Colonic mucosa (tissue), 4 donors: ENCODE measurements around the gene CD274. TPM values are rescaled to one million over a fixed set of nuclear protein-coding genes. Genes with fewer than 3 reads are reported as not detected.
"Not testable (repeated sequence)": the region's sequence is repeated elsewhere in the genome, so short reads cannot be mapped to it uniquely, and the experiment has no call there.

Experiments
- DNase-seq: peaks from one replicate; pipeline ENCODE4 v3.0.0-alpha.2; 2020
- H3K27ac ChIP-seq: fragments of 200-600 bp; one replicate; pipeline ENCODE4 v1.8.0; 2021
- H3K27me3 ChIP-seq: fragments of 200-600 bp; one replicate; pipeline ENCODE4 v1.8.0; 2021
- H3K36me3 ChIP-seq: fragments of 200-600 bp; one replicate; pipeline ENCODE4 v1.8.0; 2021
- H3K4me1 ChIP-seq: fragments of 200-600 bp; one replicate; pipeline ENCODE4 v1.8.0; 2021; ENCODE audit warnings: mild to moderate bottlenecking
- H3K4me3 ChIP-seq: fragments of 200-600 bp; one replicate; pipeline ENCODE4 v1.8.0; 2021
- H3K9ac ChIP-seq, 2 donors: one replicate each; pipeline ENCODE4 v1.7.0; 2013; ENCODE audit warnings: control low read depth in 2 of 2, low read depth in 2 of 2, low read length in 2 of 2
- H3K9me3 ChIP-seq: fragments of 200-600 bp; one replicate; pipeline ENCODE4 v1.8.0; 2021
- intact Hi-C: fragments of 100-400 bp; cut with DNase I; formaldehyde crosslinking; loops from one replicate; pipeline ENCODE4 v1.14.1; 2022
- total RNA-seq, 2 donors: library from RNA; stranded (reverse); fragmentation: NEBNext Ultra II Directional in 1 of 2; extraction: Animal tissue kit (Norgen Biotek cat#: 25700) in 1 of 2; gene quantifications; one replicate each; pipeline ENCODE4 v1.2.1, GENCODE V29; 2021
- TF ChIP-seq, protein P1 (sequence below): fragments of 200-600 bp; IDR thresholded peaks from one replicate; pipeline ENCODE4 v1.8.0; 2022; ENCODE audit warnings: antibody characterized with exemption, mild to moderate bottlenecking
- donor health status: healthy.
- donor health status: DM: no; HTN: no; CAD: no.
- donor health status: DM: no; HTN: no; CAD: no.

CD274 gene
- total RNA-seq, 2 donors from 2014 or later, result 1.6 to 2.0 TPM

DNA sequence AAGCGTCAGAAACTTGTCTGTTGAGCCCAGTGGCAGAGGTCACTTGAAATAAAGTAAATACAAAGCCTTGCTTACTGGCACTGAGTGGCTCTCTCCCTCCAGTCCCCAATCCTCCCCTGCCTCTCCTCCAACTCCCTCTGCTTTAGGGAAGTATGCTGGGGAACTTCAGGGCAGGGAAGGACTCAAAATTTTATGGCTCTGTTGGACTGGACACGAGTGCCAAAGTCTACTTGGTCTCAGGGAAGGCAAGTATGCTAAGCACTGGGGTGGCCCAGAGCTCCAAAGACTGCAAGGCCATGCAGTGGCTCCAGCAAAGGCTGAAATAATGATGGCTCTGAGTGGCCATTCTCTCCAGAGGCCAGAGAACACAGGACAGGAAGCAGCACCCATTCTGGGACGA lies 22.2 kb upstream of the CD274 start:
- TF ChIP-seq, protein P1, sequence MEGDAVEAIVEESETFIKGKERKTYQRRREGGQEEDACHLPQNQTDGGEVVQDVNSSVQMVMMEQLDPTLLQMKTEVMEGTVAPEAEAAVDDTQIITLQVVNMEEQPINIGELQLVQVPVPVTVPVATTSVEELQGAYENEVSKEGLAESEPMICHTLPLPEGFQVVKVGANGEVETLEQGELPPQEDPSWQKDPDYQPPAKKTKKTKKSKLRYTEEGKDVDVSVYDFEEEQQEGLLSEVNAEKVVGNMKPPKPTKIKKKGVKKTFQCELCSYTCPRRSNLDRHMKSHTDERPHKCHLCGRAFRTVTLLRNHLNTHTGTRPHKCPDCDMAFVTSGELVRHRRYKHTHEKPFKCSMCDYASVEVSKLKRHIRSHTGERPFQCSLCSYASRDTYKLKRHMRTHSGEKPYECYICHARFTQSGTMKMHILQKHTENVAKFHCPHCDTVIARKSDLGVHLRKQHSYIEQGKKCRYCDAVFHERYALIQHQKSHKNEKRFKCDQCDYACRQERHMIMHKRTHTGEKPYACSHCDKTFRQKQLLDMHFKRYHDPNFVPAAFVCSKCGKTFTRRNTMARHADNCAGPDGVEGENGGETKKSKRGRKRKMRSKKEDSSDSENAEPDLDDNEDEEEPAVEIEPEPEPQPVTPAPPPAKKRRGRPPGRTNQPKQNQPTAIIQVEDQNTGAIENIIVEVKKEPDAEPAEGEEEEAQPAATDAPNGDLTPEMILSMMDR, result no peak
- no peak overlapping the region for H3K4me3 ChIP-seq
- no peaks in the 10 kb centered on the region for H3K36me3 ChIP-seq
- no peak for DNase-seq
- no peak overlapping the region for H3K27ac ChIP-seq
- intact Hi-C loops, result loop anchor here (5.0 to 10.0 kb wide), 2 partner anchors 241 to 443 kb away; partner anchors contain the start of genes INSL6 and JAK2
- H3K27me3 ChIP-seq, result no peaks in the 10 kb centered on the region
- H3K9me3 ChIP-seq, result no peaks in the 10 kb centered on the region
- H3K4me1 ChIP-seq, result no peaks in the 10 kb centered on the region
- H3K9ac ChIP-seq, result no peak overlapping the region

DNA sequence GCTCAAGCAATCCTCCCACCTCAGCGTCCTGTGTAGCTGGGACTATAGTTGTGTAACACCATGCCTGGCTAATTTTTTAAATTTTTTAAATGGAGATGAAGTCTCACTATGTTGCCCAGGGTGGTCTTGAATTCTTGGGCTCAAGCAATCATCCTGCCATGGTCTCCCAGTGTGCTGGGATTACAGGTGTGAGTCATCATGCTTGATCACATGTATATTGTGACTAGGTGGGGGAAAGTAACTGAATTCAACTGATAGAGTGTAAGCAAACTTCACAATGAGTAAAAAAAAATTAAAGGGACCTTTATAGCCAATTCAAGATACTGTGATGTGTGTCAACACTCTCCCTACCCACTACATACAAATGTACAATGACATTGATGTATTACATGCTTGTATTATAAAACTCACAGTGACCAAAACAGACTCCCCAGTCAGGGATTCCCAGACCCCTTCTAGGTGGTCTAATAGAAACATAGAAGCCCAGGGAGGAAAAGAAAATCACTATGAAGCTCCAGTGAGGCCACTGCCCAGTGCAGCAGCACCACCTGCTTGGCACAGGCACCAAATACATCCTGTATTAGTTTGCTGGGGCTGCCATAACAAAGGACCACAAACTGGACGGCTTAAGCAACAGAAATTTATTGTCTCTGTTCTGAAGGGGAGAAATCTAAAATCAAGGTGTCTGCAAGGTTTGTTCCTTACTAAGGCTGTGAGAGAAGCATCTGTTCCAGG lies 21.4 kb upstream of the CD274 start:
- Histone ChIP-seq H3K4me1 (no peaks in the 10 kb centered on the region), H3K9me3 (no peaks in the 10 kb centered on the region), H3K36me3 (no peaks in the 10 kb centered on the region), H3K4me3 (no peak overlapping the region), H3K9ac (no peak overlapping the region), H3K27me3 (no peaks in the 10 kb centered on the region), H3K27ac (no peak overlapping the region)
- DNase-seq, result no peak
- TF ChIP-seq, protein P1, result no peak
- intact Hi-C loops, result loop anchor here (5.0 to 10.0 kb wide), 2 partner anchors 242 to 444 kb away; partner anchors contain the start of genes INSL6 and JAK2

DNA sequence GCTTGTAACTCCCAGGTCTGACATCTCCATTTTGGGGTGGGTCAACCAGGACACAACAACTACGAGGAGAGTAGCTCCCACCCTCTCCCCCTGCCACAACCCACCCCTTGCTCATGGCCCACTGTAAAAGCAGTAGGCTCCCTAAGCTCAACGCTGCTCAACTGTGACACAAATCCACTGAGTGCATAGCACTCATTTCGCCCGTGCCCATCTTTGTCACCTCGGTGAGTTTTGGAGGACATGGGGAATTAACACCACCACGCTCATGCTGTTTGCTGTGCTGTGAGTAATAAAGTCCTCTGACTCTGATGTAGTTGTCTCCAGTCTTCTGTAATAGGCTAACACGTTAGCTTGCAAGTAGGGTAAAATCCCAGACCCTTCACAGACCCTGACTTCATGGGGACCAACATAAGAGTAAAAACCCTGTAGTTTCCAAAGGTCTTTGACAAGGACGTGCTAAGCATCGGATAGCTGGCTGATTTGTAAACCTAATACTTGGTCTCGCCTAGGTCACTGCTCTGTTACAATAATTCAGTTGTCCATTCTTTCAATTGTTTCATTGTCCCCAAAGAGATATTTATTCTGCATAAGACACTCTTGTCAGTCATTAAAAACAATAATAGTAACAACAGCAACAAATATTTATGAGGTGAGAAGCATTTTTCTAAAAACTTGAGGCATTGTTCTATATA lies 20.3 kb upstream of the CD274 start:
- Histone ChIP-seq H3K27ac (no peak overlapping the region), H3K9ac (no peak overlapping the region), H3K27me3 (no peaks in the 10 kb centered on the region), H3K4me3 (no peak overlapping the region), H3K4me1 (no peaks in the 10 kb centered on the region), H3K9me3 (no peaks in the 10 kb centered on the region), H3K36me3 (no peaks in the 10 kb centered on the region)
- no peak for DNase-seq
- intact Hi-C loops, result loop anchor here (5.0 to 10.0 kb wide), 2 partner anchors 243 to 445 kb away; partner anchors contain the start of genes INSL6 and JAK2
- TF ChIP-seq, protein P1, result no peak

DNA sequence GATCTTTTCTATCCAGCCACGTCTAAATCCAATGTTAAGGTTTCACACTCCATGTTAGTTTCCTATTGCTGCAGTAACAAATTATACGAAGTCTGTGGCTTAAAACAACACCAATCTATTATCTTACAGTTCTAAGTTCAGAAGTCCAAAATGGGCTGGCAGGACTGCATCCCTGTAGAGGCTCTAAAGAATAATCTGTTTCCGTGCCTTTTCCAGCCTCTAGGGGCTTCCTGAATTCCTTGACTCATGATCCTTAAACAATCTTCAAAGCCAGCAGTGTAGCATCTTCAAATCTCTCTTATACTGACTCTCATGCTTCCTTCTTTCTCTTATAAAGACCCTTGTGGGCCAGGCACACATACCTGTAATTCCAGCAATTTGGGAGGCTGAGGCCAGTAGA lies 19.4 kb upstream of the CD274 start:
- TF ChIP-seq, protein P1, result no peak
- H3K4me1 ChIP-seq, result no peaks in the 10 kb centered on the region
- H3K4me3 ChIP-seq, result no peak overlapping the region
- H3K9me3 ChIP-seq, result no peaks in the 10 kb centered on the region
- H3K36me3 ChIP-seq, result no peaks in the 10 kb centered on the region
- DNase-seq, result no peak
- no peaks in the 10 kb centered on the region for H3K27me3 ChIP-seq
- H3K9ac ChIP-seq, result no peak overlapping the region
- intact Hi-C loops, result no loop called here
- no peak overlapping the region for H3K27ac ChIP-seq

DNA sequence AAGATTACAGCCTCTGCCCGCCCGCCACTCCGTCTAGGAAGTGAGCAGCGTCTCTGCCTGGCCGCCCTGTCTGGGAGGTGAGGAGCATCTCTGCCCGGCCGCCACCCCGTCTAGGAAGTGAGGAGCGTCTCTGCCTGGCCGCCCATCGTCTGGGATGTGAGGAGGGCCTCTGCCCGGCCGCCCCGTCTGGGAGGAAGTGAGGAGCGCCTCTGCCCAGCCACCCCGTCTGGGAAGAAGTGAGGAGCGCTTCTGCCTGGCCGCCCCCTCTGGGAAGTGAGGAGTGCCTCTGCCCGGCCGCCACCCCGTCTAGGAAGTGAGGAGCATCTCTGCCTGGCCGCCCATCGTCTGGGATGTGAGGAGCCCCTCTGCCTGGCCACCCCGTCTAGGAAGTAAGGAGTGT lies 17.5 kb upstream of the CD274 start:
- intact Hi-C loops, H3K27me3 ChIP-seq, DNase-seq, H3K4me3 ChIP-seq, H3K27ac ChIP-seq, H3K36me3 ChIP-seq, H3K9ac ChIP-seq, H3K4me1 ChIP-seq, H3K9me3 ChIP-seq: not testable (repeated sequence)

DNA sequence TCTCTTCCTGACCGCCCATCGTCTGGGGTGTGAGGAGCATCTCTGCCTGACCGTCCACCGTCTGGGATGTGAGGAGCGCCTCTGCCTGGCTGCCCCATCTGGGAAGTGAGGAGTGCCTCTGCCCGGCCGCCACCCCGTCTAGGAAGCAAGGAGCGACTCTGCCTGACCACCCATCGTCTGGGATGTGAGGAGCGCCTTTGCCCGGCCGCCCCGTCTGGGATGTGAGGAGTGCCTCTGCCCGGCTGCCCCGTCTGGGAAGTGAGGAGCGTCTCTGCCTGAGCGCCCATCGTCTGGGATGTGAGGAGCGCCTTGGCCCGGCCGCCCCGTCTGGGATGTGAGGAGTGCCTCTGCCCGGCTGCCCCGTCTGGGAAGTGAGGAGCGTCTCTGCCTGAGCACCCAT lies 17.0 kb upstream of the CD274 start:
- H3K9ac ChIP-seq, H3K36me3 ChIP-seq, H3K4me1 ChIP-seq, DNase-seq, H3K9me3 ChIP-seq, H3K27ac ChIP-seq, H3K27me3 ChIP-seq, intact Hi-C loops, H3K4me3 ChIP-seq: not testable (repeated sequence)

DNA sequence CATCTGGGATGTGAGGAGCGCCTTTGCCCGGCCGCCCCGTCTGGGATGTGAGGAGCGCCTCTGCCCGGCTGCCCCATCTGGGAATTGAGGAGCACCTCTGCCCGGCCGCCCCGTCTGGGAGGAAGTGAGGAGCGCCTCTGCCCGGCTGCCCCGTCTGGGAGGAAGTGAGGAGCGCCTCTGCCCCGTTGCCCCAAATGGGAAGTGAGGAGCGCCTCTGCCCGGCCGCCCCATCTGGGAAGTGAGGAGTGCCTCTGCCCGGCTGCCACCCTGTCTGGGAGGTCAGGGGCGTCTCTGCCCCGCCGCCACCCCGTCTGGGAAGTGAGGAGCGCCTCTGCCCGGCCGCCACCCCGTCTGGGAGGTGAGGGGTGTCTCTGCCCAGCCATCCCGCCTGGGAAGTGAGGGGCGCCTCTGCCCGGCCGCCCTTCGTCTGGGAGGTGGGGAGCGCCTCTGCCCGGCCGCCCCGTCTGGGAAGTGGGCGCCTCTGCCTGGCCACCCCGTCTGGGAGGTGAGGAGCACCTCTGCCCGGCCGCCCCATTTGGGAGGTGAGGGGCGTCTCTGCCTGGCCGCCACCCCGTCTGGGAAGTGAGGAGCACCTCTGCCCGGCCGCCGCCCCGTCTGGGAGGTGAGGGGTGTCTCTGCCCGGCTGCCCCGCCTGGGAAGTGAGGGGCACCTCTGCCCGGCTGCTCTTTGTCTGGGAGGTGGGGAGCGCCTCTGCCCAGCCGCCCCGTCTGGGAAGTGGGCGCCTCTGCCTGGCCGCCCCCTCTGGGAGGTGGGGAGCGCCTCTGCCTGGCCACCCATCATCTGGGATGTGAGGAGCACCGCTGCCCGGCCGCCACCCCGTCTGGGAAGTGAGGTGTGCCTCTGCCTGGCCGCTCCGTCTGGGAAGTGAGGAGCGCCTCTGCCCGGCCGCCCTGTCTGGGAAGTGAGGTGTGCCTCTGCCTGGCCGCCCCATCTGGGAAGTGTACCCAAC lies 16.2 kb upstream of the CD274 start:
- H3K4me1 ChIP-seq, H3K9me3 ChIP-seq, H3K27ac ChIP-seq, H3K27me3 ChIP-seq, H3K36me3 ChIP-seq, H3K9ac ChIP-seq, H3K4me3 ChIP-seq, DNase-seq, intact Hi-C loops: not testable (repeated sequence)
